ENCODE measurements around the gene BAIAP2L2.

DNA sequence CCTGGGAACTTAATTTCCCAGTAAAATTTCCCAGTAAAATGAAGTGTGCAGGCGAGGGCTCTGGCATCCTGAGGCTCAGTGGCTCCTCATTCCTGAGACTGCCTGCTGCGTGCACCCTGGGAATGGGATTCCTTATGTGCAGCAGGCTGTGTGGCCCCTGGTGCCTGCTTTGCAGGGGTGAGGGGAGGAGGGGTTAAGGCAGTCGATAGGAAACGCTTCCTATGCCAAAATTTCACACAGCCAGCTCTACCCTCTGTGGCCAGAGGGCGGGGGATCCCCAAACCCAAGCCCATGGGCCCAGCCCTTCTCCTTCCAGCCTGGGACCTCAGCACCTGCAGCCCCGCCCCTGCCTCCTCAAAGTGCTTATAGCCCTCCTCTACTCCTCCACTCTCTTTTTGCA, 12.1 kb upstream of the BAIAP2L2 start:
- TF ChIP-seq CEBPB (IDR thresholded peaks at IDR 0.05): no peak
- TF ChIP-seq NFIC (IDR thresholded peaks at IDR 0.05): no peak
- TF ChIP-seq, protein P1, sequence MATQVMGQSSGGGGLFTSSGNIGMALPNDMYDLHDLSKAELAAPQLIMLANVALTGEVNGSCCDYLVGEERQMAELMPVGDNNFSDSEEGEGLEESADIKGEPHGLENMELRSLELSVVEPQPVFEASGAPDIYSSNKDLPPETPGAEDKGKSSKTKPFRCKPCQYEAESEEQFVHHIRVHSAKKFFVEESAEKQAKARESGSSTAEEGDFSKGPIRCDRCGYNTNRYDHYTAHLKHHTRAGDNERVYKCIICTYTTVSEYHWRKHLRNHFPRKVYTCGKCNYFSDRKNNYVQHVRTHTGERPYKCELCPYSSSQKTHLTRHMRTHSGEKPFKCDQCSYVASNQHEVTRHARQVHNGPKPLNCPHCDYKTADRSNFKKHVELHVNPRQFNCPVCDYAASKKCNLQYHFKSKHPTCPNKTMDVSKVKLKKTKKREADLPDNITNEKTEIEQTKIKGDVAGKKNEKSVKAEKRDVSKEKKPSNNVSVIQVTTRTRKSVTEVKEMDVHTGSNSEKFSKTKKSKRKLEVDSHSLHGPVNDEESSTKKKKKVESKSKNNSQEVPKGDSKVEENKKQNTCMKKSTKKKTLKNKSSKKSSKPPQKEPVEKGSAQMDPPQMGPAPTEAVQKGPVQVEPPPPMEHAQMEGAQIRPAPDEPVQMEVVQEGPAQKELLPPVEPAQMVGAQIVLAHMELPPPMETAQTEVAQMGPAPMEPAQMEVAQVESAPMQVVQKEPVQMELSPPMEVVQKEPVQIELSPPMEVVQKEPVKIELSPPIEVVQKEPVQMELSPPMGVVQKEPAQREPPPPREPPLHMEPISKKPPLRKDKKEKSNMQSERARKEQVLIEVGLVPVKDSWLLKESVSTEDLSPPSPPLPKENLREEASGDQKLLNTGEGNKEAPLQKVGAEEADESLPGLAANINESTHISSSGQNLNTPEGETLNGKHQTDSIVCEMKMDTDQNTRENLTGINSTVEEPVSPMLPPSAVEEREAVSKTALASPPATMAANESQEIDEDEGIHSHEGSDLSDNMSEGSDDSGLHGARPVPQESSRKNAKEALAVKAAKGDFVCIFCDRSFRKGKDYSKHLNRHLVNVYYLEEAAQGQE (IDR thresholded peaks at IDR 0.05; ENCODE audit: low read depth): no peak
- TF ChIP-seq TEAD4 (IDR thresholded peaks at IDR 0.05): peak; percentile 88
- peak; percentile 2; the same call in 1 of the 2 replicates for TF ChIP-seq RAD21 (IDR thresholded peaks at IDR 0.05; ENCODE audit: low read depth)
- peak; percentile 66; the same call in 1 of the 2 replicates for TF ChIP-seq EP300 (IDR thresholded peaks at IDR 0.05; ENCODE audit: borderline replicate concordance)
- no peak for TF ChIP-seq TAF1 (IDR thresholded peaks at IDR 0.05; ENCODE audit: low read depth)
- TF ChIP-seq CREB1 (IDR thresholded peaks at IDR 0.05; ENCODE audit: low read depth): no peak

Data from Ishikawa (cell line).